Kidney (tissue), 14 donors: ENCODE data around the gene SLC22A17. TPM values are rescaled to one million over a fixed set of nuclear protein-coding genes. Genes with fewer than 3 reads are reported as not detected.

ENCODE experiments used
- DNase-seq, 5 donors: peaks; one replicate each; pipeline ENCODE4 v3.0.0-alpha.2; 2013 to 2020
- FAIRE-seq: peaks from 2 replicates; lab custom pipeline; 2012; peaks lifted over from hg19 to GRCh38; lab: Jason Lieb, UNC
- H3K27ac ChIP-seq, 2 donors: one replicate each; pipeline ENCODE4 v1.7.0; 2013; ENCODE audit warnings: low read depth in 2 of 2, low read length in 2 of 2, inconsistent platforms in 1 of 2
- H3K27me3 ChIP-seq: one replicate; pipeline ENCODE4 v1.7.1; 2013; ENCODE audit warnings: low read length, inconsistent platforms; ENCODE audit not compliant: control insufficient read depth, insufficient read depth
- H3K36me3 ChIP-seq, 3 donors: one replicate each; pipeline versions ENCODE4 v1.7.0 to v1.7.1; 2013; ENCODE audit warnings: low read length in 3 of 3, control low read depth in 1 of 3, inconsistent platforms in 1 of 3; ENCODE audit not compliant: insufficient read depth in 3 of 3, control insufficient read depth in 2 of 3
- H3K4me1 ChIP-seq, 3 donors: one replicate each; pipeline versions ENCODE4 v1.7.0 to v1.7.1; 2013; ENCODE audit warnings: low read length in 3 of 3, inconsistent platforms in 1 of 3, low read depth in 1 of 3; ENCODE audit not compliant: control insufficient read depth in 2 of 3, insufficient read depth in 2 of 3
- H3K4me3 ChIP-seq, 3 donors: one replicate each; pipeline versions ENCODE4 v1.7.0 to v1.8.1; 2013; ENCODE audit warnings: low read length in 3 of 3, control low read depth in 1 of 3, inconsistent platforms in 1 of 3
- H3K9ac ChIP-seq, 3 donors: one replicate each; pipeline versions ENCODE4 v1.7.0 to v1.7.1; 2013; ENCODE audit warnings: low read length in 3 of 3, control low read depth in 1 of 3, inconsistent platforms in 1 of 3
- H3K9me3 ChIP-seq, 3 donors: one replicate each; pipeline versions ENCODE4 v1.7.0 to v1.7.1; 2013; ENCODE audit warnings: low read length in 3 of 3, control low read depth in 1 of 3, inconsistent platforms in 1 of 3; ENCODE audit not compliant: control insufficient read depth in 2 of 3, insufficient read depth in 1 of 3
- CTCF ChIP-seq: IDR thresholded peaks from 3 replicates; pipeline ENCODE4 v1.5.1; 2012; ENCODE audit warnings: mild to moderate bottlenecking, moderate library complexity, borderline replicate concordance; ENCODE audit not compliant: insufficient read depth; ENCODE audit errors: extremely low read depth
- intact Hi-C: fragments of 100-400 bp; cut with DNase I; formaldehyde crosslinking; loops from one replicate; pipeline ENCODE4 v1.11.1; 2022
- polyA plus RNA-seq: library from polyadenylated mRNA; stranded (reverse); fragments of 350-450 nt; fragmentation: Illumina TruSeq; extraction: RNeasy Lipid Tissue Mini Kit (QIAGEN cat#74804); gene quantifications from one replicate; pipeline ENCODE4 v1.2.3, GENCODE V29; 2014; ENCODE audit warnings: low read depth, low replicate concordance; ENCODE audit not compliant: insufficient read depth
- total RNA-seq: library from RNA; stranded (reverse); fragmentation: NEBNext Ultra II Directional; extraction: Animal tissue kit (Norgen Biotek cat#: 25700); gene quantifications from one replicate; pipeline ENCODE4 v1.2.1, GENCODE V29; 2021
- donor health status: control.
- donor health status: control.
- donor health status: control.
- donor health status: control.
- donor health status: control.
- donor health status: DM: yes; HTN: yes; CAD: no.
- donor health status: Normal renal cell carcinoma (clear cell type).

SLC22A17 gene
- total and polyA plus RNA-seq, 2 donors from 2014 or later = 35.3 to 61.2 TPM

DNA sequence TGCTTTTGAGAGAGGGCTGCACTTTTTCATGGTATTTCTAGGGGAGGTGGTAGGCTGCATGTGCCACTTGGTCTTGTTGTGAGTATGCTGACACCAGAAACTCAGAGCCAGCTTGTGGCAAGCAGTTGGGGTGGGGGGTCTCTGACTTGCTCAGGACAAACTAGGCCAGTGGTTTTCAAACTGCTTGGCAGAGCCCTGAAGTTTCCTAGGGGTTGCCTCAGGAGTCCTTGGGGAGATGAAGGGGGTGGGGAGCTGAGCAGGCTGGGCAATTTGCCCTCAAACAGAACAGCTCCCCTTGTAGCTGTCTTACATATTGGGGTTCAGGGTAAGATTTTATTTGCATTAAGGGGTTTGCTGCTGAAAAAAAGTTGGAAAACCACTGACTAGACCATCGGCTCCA is 42.1 kb downstream of the SLC22A17 start:
- DNase-seq = no peak
- Histone ChIP-seq H3K4me1 (peaks cover 0 to 26% (median 20%) of the 10 kb centered on the region in 3 donors), H3K27me3 (no peaks in the 10 kb centered on the region), H3K4me3 (no peak overlapping the region), H3K36me3 (peaks cover 2 to 32% (median 16%) of the 10 kb centered on the region in 3 donors), H3K9ac (no peak overlapping the region), H3K9me3 (no peaks in the 10 kb centered on the region), H3K27ac (no peak overlapping the region)
- no peak for FAIRE-seq
- intact Hi-C loops = no loop called here
- TF ChIP-seq CTCF = no peak

DNA sequence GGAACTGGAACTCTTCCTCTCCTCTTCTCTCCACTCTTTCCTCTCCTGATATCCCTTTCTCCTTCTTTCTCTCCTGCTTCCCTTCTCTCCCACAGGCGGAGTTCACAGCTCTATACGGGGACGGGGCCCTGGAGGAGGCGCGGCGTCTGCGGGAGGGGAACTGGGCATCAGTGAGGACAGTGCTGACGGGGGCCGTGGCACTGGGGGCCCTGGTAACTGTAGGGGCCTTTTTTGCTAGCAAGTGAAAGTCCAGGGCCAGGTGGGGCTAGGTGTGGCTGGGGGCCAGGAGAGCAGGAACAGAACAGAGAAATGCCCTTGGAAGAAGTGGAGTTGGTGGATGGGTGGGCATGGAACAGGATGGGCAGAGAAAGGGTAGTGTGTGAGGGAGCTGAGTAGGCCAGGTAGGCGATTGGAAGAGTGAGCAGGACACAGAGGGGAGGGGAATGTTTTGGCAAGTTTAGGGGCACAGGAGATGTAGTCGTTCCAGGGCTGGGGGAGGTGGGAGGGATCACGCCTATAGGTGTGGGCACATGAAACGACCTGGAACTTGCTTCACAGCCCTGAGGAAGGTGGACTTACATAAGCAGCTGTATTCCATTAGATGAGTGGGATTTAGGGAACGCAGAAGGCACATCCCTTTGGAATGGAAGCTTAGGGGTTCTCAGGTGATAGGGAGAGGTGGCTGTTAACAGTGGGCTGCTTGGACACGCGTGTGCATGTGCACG is 43.8 kb downstream of the SLC22A17 start:
- peaks cover 2 to 32% (median 16%) of the 10 kb centered on the region in 3 donors for H3K36me3 ChIP-seq
- H3K9ac ChIP-seq = no peak overlapping the region
- no peaks in the 10 kb centered on the region for H3K9me3 ChIP-seq
- FAIRE-seq (no peak), DNase-seq (no peak)
- peaks cover 0 to 26% (median 20%) of the 10 kb centered on the region in 3 donors for H3K4me1 ChIP-seq
- H3K27ac ChIP-seq = no peak overlapping the region
- TF ChIP-seq CTCF = no peak
- no peak overlapping the region for H3K4me3 ChIP-seq
- H3K27me3 ChIP-seq = no peaks in the 10 kb centered on the region
- intact Hi-C loops = no loop called here

GRCh38 chr14:23307687-23308644 is 44.7 kb downstream of the SLC22A17 start:
- intact Hi-C loops = no loop called here
- peak overlapping the region in 2 of 3 donors; percentile 91 to 98 for H3K9ac ChIP-seq
- H3K9me3 ChIP-seq = no peaks in the 10 kb centered on the region
- TF ChIP-seq CTCF = no peak
- FAIRE-seq (no peak), DNase-seq (peak in 1 of 5 donors; percentile 55)
- peaks cover 0 to 26% (median 20%) of the 10 kb centered on the region in 3 donors for H3K4me1 ChIP-seq
- H3K27me3 ChIP-seq = no peaks in the 10 kb centered on the region
- peaks cover 2 to 32% (median 16%) of the 10 kb centered on the region in 3 donors for H3K36me3 ChIP-seq
- H3K4me3 ChIP-seq = peak overlapping the region; percentile 81 to 89 (median 87)
- peak overlapping the region; percentile 88 to 91 for H3K27ac ChIP-seq
